HCT116 (cell line): ENCODE data around the gene SLC28A3. TPM values are rescaled to one million over a fixed set of nuclear protein-coding genes. Genes with fewer than 3 reads are reported as not detected.

Source experiments
- ATAC-seq: fragments of 200-7000 bp; cut with Tn5 transposase; 2 replicates; pipeline ENCODE4 v1.9.1; 2020; ENCODE audit warnings: mild to moderate bottlenecking, moderate library complexity
- BruUV-seq: library from RNA; stranded (reverse); fragments of 400-500 nt; replicated peaks from 2 replicates; lab custom pipeline; 2021; lab: Mats Ljungman, UMichigan
- CTCF ChIA-PET: fragments of 300-600 bp; sonication (Branson Sonifier 250); formaldehyde crosslinking; loops from one replicate; lab custom pipeline; 2021; ENCODE audit warnings: antibody characterized with exemption; lab: Charles Lee
- POLR2A ChIA-PET: fragments of 300-600, 350-600 bp; sonication (Branson Sonifier 250); formaldehyde crosslinking; loops from one replicate; lab custom pipeline; 2021; ENCODE audit warnings: antibody characterized with exemption; lab: Charles Lee
- RAD21 ChIA-PET, 2 experiments: fragments of 300-600 bp; sonication (Branson Sonifier 250); formaldehyde crosslinking; loops; one replicate each; lab custom pipeline; 2023; ENCODE audit warnings: low total read pairs in 2 of 2; ENCODE audit not compliant: uncharacterized antibody in 2 of 2, unreplicated experiment in 2 of 2, low non-redundant PET in 1 of 2; lab: Charles Lee
- DNase-seq: peaks from one replicate; pipeline ENCODE4 v3.0.0-alpha.2; 2010; ENCODE audit warnings: low read depth, low spot score
- H2AFZ ChIP-seq: fragments of 200-600 bp; shearing (Covaris generic), sonication (generic); 2 replicates; pipeline ENCODE4 v1.6.1; 2017; ENCODE audit warnings: low read depth, mixed run types, mixed read lengths, antibody characterized with exemption, low read length; ENCODE audit not compliant: poor library complexity, severe bottlenecking
- H3K27ac ChIP-seq: 2 replicates; pipeline ENCODE4 v1.5.1; 2012; ENCODE audit warnings: low read depth, low read length
- H3K27me3 ChIP-seq: fragments of 200-600 bp; sonication (generic); 2 replicates; pipeline ENCODE4 v1.6.1; 2016; ENCODE audit warnings: mixed run types, low read length, mixed read lengths; ENCODE audit not compliant: insufficient read depth
- H3K36me3 ChIP-seq, 2 experiments: fragments of 200-500 bp in 1 of 2; fragments of 200-600 bp in 1 of 2; sonication (Bioruptor generic) in 1 of 2; sonication (generic) in 1 of 2; 2 replicates each; pipeline versions ENCODE4 v1.5.1 to v1.6.1; 2014 to 2016; ENCODE audit warnings: low read length in 2 of 2, inconsistent platforms in 1 of 2, mixed read lengths in 1 of 2, mixed run types in 1 of 2; ENCODE audit not compliant: insufficient read depth in 2 of 2, control insufficient read depth in 1 of 2
- H3K4me1 ChIP-seq, 2 experiments: fragments of 200-600 bp in 1 of 2; sonication (generic) in 1 of 2; 2 replicates each; pipeline versions ENCODE4 v1.5.1 to v1.6.1; 2012 to 2017; ENCODE audit warnings: low read length in 2 of 2, inconsistent platforms in 1 of 2, mild to moderate bottlenecking in 1 of 2, mixed read lengths in 1 of 2, mixed run types in 1 of 2, moderate library complexity in 1 of 2; ENCODE audit not compliant: insufficient read depth in 2 of 2, control insufficient read depth in 1 of 2
- H3K4me2 ChIP-seq: fragments of 200-600 bp; sonication (generic); 2 replicates; pipeline ENCODE4 v1.6.1; 2017; ENCODE audit warnings: mixed run types, low read length, mixed read lengths
- H3K4me3 ChIP-seq, 2 experiments: fragments of 200-600 bp in 1 of 2; sonication (generic) in 1 of 2; replicated peaks in 1 of 2; 2 replicates each; pipeline ENCODE4 v1.5.1; 2011 to 2016; ENCODE audit warnings: low read length in 2 of 2, control low read depth in 1 of 2, low read depth in 1 of 2, mild to moderate bottlenecking in 1 of 2, mixed read lengths in 1 of 2, mixed run types in 1 of 2
- H3K79me2 ChIP-seq: fragments of 200-600 bp; sonication (generic); 2 replicates; pipeline ENCODE4 v1.6.1; 2017; ENCODE audit warnings: mild to moderate bottlenecking, mixed run types, low read length, moderate library complexity, mixed read lengths; ENCODE audit not compliant: insufficient read depth
- H3K9ac ChIP-seq: fragments of 200-600 bp; sonication (generic); 2 replicates; pipeline ENCODE4 v1.6.1; 2016; ENCODE audit warnings: low read length, mixed read lengths
- H3K9me2 ChIP-seq: fragments of 200-600 bp; sonication (generic), shearing (Covaris generic); 2 replicates; pipeline ENCODE4 v1.6.1; 2017; ENCODE audit warnings: mixed run types, mild to moderate bottlenecking, moderate library complexity; ENCODE audit not compliant: insufficient read depth
- H3K9me3 ChIP-seq, 2 experiments: fragments of 200-500 bp in 1 of 2; fragments of 200-600 bp in 1 of 2; sonication (Bioruptor generic) in 1 of 2; sonication (generic) in 1 of 2; 2 replicates each; pipeline ENCODE4 v1.6.1; 2014 to 2017; ENCODE audit warnings: low read length in 2 of 2, mixed read lengths in 2 of 2, inconsistent platforms in 1 of 2, low read depth in 1 of 2, mild to moderate bottlenecking in 1 of 2, mixed run types in 1 of 2, moderate library complexity in 1 of 2; ENCODE audit not compliant: control insufficient read depth in 1 of 2, insufficient read depth in 1 of 2
- H4K20me1 ChIP-seq: fragments of 200-600 bp; sonication (generic), shearing (Covaris generic); 2 replicates; pipeline ENCODE4 v1.6.1; 2017; ENCODE audit warnings: mixed run types, mild to moderate bottlenecking, moderate library complexity; ENCODE audit not compliant: insufficient read depth
- CBX3 ChIP-seq: IDR thresholded peaks from 2 replicates; pipeline ENCODE4 v1.6.1; 2012; ENCODE audit warnings: low read depth
- CEBPB ChIP-seq: IDR thresholded peaks from 2 replicates; pipeline ENCODE4 v1.6.1; 2012; ENCODE audit warnings: low read depth
- EGR1 ChIP-seq: IDR thresholded peaks from 2 replicates; pipeline ENCODE4 v1.6.1; 2012; ENCODE audit warnings: low read depth
- ELF1 ChIP-seq: IDR thresholded peaks from 2 replicates; pipeline ENCODE4 v1.6.1; 2012; ENCODE audit warnings: low read depth, borderline replicate concordance
- EZH2 ChIP-seq: fragments of 200-600 bp; sonication (generic); IDR thresholded peaks from 2 replicates; pipeline ENCODE4 v1.6.1; 2017; ENCODE audit warnings: antibody characterized with exemption, mixed run types
- EZH2phosphoT487 ChIP-seq: fragments of 200-600 bp; IDR thresholded peaks from 2 replicates; pipeline ENCODE4 v1.6.1; 2018; ENCODE audit warnings: antibody characterized with exemption, borderline replicate concordance
- FOSL1 ChIP-seq: IDR thresholded peaks from 2 replicates; pipeline ENCODE4 v1.6.1; 2012; ENCODE audit warnings: low read depth
- JUND ChIP-seq: IDR thresholded peaks from 2 replicates; pipeline ENCODE4 v1.6.1; 2012
- POLR2A ChIP-seq: IDR thresholded peaks from 2 replicates; pipeline ENCODE4 v1.7.0; 2011; ENCODE audit warnings: borderline replicate concordance; ENCODE audit not compliant: insufficient read depth, insufficient read length; ENCODE audit errors: extremely low read depth
- POLR2AphosphoS5 ChIP-seq: IDR thresholded peaks from 2 replicates; pipeline ENCODE4 v1.6.1; 2011; ENCODE audit warnings: mild to moderate bottlenecking, low read depth, low read length, moderate library complexity
- RAD21 ChIP-seq: IDR thresholded peaks from 2 replicates; pipeline ENCODE4 v1.6.1; 2012; ENCODE audit warnings: low read depth, mild to moderate bottlenecking
- SRF ChIP-seq: IDR thresholded peaks from 2 replicates; pipeline ENCODE4 v1.6.1; 2012; ENCODE audit warnings: low read depth
- YY1 ChIP-seq: IDR thresholded peaks from 2 replicates; pipeline ENCODE4 v1.6.1; 2011; ENCODE audit warnings: low read length, low read depth, moderate library complexity, mild to moderate bottlenecking; ENCODE audit not compliant: insufficient replicate concordance; ENCODE audit errors: extremely low read depth
- ZFX ChIP-seq: fragments of 450-650 bp; IDR thresholded peaks from 2 replicates; pipeline ENCODE4 v1.6.1; 2017
- ZNF274 ChIP-seq: fragments of 200-500 bp; sonication (Bioruptor generic); IDR thresholded peaks from 2 replicates; pipeline ENCODE4 v1.6.1; 2014; ENCODE audit warnings: mild to moderate bottlenecking, low read depth, low read length, inconsistent platforms
- intact Hi-C: fragments of 100-400 bp; cut with micrococcal nuclease; formaldehyde crosslinking; loops from 2 replicates; pipeline ENCODE4 v1.10.0; 2022
- total RNA-seq: library from RNA; stranded (reverse); gene quantifications from one replicate; pipeline ENCODE4 v1.2.1, GENCODE V29; 2021; ENCODE audit not compliant: unreplicated experiment
- TF ChIP-seq, protein P1 (sequence below): IDR thresholded peaks from 2 replicates; pipeline ENCODE4 v1.6.1; 2012
- TF ChIP-seq, protein P2 (sequence below), 3 experiments: fragments of 200-600 bp in 1 of 3; sonication (generic) in 1 of 3; IDR thresholded peaks in 2 of 3; conservative IDR thresholded peaks in 1 of 3; 2 replicates each; pipeline ENCODE4 v1.5.1; 2012 to 2017; ENCODE audit warnings: low read depth in 2 of 3, low read length in 2 of 3, antibody characterized with exemption in 1 of 3, borderline replicate concordance in 1 of 3, control low read depth in 1 of 3, mild to moderate bottlenecking in 1 of 3, mixed read lengths in 1 of 3, mixed run types in 1 of 3, moderate library complexity in 1 of 3; ENCODE audit not compliant: insufficient read depth in 1 of 3
- TF ChIP-seq, protein P3 (sequence below): IDR thresholded peaks from 2 replicates; pipeline ENCODE4 v1.6.1; 2012

The SLC28A3 gene
- total RNA-seq, 1 experiment from 2014 or later = not detected

DNA sequence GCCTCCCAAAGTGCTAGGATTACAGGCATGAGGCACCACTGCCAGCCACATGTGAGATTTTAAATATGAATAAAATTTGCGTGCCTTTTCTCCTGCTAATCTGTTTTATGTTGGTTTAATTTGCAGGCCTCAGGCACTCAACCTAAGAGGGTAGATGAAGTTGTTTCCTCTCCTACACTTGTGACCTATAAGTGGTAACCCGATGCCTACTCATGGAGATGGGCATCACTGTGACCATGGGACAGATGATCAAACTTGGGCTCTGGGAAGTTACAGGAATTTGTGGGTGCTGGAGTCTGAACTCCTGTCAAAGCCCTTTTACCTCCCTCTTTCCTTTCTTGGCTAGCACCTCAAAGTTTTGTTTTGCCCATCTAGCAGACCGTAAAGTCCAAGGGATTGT lies 1.1 kb downstream of the SLC28A3 start:
- H3K79me2 ChIP-seq = no peaks in the 10 kb centered on the region
- no TSS peak for BruUV-seq
- H3K4me3 ChIP-seq = no peak overlapping the region
- no peaks in the 10 kb centered on the region for H3K9me3 ChIP-seq
- no peaks in the 10 kb centered on the region for H3K4me1 ChIP-seq
- ChIA-PET POLR2A (no interaction called here), RAD21 (no interaction called here), CTCF (no interaction called here)
- ATAC-seq = no peak
- H3K27ac ChIP-seq = no peak overlapping the region
- TF ChIP-seq JUND (no peak), EZH2phosphoT487 (no peak), EGR1 (no peak), EZH2 (no peak), FOSL1 (no peak), ELF1 (no peak), RAD21 (no peak), POLR2A (no peak), SRF (no peak), CEBPB (no peak), YY1 (no peak), ZFX (no peak), ZNF274 (no peak), POLR2AphosphoS5 (no peak), CBX3 (no peak)
- TF ChIP-seq, protein P1, sequence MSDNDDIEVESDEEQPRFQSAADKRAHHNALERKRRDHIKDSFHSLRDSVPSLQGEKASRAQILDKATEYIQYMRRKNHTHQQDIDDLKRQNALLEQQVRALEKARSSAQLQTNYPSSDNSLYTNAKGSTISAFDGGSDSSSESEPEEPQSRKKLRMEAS = no peak
- TF ChIP-seq, protein P2, sequence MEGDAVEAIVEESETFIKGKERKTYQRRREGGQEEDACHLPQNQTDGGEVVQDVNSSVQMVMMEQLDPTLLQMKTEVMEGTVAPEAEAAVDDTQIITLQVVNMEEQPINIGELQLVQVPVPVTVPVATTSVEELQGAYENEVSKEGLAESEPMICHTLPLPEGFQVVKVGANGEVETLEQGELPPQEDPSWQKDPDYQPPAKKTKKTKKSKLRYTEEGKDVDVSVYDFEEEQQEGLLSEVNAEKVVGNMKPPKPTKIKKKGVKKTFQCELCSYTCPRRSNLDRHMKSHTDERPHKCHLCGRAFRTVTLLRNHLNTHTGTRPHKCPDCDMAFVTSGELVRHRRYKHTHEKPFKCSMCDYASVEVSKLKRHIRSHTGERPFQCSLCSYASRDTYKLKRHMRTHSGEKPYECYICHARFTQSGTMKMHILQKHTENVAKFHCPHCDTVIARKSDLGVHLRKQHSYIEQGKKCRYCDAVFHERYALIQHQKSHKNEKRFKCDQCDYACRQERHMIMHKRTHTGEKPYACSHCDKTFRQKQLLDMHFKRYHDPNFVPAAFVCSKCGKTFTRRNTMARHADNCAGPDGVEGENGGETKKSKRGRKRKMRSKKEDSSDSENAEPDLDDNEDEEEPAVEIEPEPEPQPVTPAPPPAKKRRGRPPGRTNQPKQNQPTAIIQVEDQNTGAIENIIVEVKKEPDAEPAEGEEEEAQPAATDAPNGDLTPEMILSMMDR (IDR thresholded peaks at IDR 0.05 in 2 of 3, conservative IDR thresholded peaks at IDR 0.05 in 1 of 3; ENCODE audit: borderline replicate concordance in 1 of 3, insufficient read depth in 1 of 3, low read depth in 2 of 3, low read length in 2 of 3) = no peak
- TF ChIP-seq, protein P3, sequence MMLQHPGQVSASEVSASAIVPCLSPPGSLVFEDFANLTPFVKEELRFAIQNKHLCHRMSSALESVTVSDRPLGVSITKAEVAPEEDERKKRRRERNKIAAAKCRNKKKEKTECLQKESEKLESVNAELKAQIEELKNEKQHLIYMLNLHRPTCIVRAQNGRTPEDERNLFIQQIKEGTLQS = no peak
- DNase-seq = no peak
- no peaks in the 10 kb centered on the region for H3K27me3 ChIP-seq
- intact Hi-C loops = no loop called here
- no peak overlapping the region for H2AFZ ChIP-seq
- H3K9ac ChIP-seq = no peak overlapping the region
- H3K9me2 ChIP-seq = no peaks in the 10 kb centered on the region
- no peak overlapping the region for H3K4me2 ChIP-seq
- no peaks in the 10 kb centered on the region for H3K36me3 ChIP-seq
- H4K20me1 ChIP-seq = no peaks in the 10 kb centered on the region
